Activated naive CD4-positive, alpha-beta T cell (primary cell): Measurements from ENCODE around the gene MYLK.
"Not testable (repeated sequence)": the region's sequence is repeated elsewhere in the genome, so short reads cannot be mapped to it uniquely, and the experiment has no call there.

Experiments
- DNase-seq, 4 experiments: peaks; one replicate each; lab custom pipeline; 2025; lab: John Stamatoyannopoulos, UW

Gene MYLK

GRCh38 chr3:123721095-123721689 is 162.9 kb downstream of the MYLK start:
- not testable (repeated sequence) for DNase-seq

GRCh38 chr3:123720638-123721037 is 163.5 kb downstream of the MYLK start:
- DNase-seq: no peak

- no peak for DNase-seq
Measured at GRCh38 chr3:123719862-123720453, 164.2 kb downstream of the MYLK start.

GRCh38 chr3:123719061-123719756 is 164.9 kb downstream of the MYLK start:
- peak in 1 of 4 experiments; percentile 13 for DNase-seq

GRCh38 chr3:123718108-123718507 is 166.0 kb downstream of the MYLK start:
- DNase-seq: no peak

GRCh38 chr3:123717451-123717850 is 166.7 kb downstream of the MYLK start:
- DNase-seq: not testable (repeated sequence)

GRCh38 chr3:123716411-123716810 is 167.7 kb downstream of the MYLK start:
- no peak for DNase-seq

- no peak for DNase-seq
Measured at GRCh38 chr3:123713211-123713610, 170.9 kb downstream of the MYLK start.

GRCh38 chr3:123712077-123712860 is 171.9 kb downstream of the MYLK start:
- no peak for DNase-seq

GRCh38 chr3:123711356-123711755 is 172.8 kb downstream of the MYLK start:
- no peak for DNase-seq

GRCh38 chr3:123708531-123708930 is 175.6 kb downstream of the MYLK start:
- no peak for DNase-seq

GRCh38 chr3:123707641-123708040 is 176.5 kb downstream of the MYLK start:
- not testable (repeated sequence) for DNase-seq

GRCh38 chr3:123706871-123707270 is 177.3 kb downstream of the MYLK start:
- no peak for DNase-seq

- no peak for DNase-seq
Measured at GRCh38 chr3:123705488-123706285, 178.4 kb downstream of the MYLK start.

GRCh38 chr3:123703663-123704062 is 180.5 kb downstream of the MYLK start:
- not testable (repeated sequence) for DNase-seq

- no peak for DNase-seq
Measured at GRCh38 chr3:123702720-123703119, 181.4 kb downstream of the MYLK start.

- not testable (repeated sequence) for DNase-seq
Measured at GRCh38 chr3:123702057-123702456, 182.1 kb downstream of the MYLK start.

- DNase-seq: no peak
Measured at GRCh38 chr3:123700791-123701722, 183.1 kb downstream of the MYLK start.

- DNase-seq: no peak
Measured at GRCh38 chr3:123698813-123699212, 185.3 kb downstream of the MYLK start.

- no peak for DNase-seq
Measured at GRCh38 chr3:123696808-123697207, 187.3 kb downstream of the MYLK start.
